B cell (primary cell): ENCODE measurements around the gene KRT80.

ENCODE experiments used
- EZH2 ChIP-seq: IDR thresholded peaks from 2 replicates; pipeline ENCODE4 v1.6.1; 2012; ENCODE audit warnings: borderline replicate concordance, low read depth, mild to moderate bottlenecking, moderate library complexity, low read length; ENCODE audit not compliant: insufficient read depth, poor library complexity, severe bottlenecking
- TF ChIP-seq, protein P1 (sequence below): fragments of 200-600 bp; IDR thresholded peaks from one replicate; pipeline ENCODE4 v1.8.0; 2022; ENCODE audit warnings: antibody characterized with exemption, mild to moderate bottlenecking

DNA sequence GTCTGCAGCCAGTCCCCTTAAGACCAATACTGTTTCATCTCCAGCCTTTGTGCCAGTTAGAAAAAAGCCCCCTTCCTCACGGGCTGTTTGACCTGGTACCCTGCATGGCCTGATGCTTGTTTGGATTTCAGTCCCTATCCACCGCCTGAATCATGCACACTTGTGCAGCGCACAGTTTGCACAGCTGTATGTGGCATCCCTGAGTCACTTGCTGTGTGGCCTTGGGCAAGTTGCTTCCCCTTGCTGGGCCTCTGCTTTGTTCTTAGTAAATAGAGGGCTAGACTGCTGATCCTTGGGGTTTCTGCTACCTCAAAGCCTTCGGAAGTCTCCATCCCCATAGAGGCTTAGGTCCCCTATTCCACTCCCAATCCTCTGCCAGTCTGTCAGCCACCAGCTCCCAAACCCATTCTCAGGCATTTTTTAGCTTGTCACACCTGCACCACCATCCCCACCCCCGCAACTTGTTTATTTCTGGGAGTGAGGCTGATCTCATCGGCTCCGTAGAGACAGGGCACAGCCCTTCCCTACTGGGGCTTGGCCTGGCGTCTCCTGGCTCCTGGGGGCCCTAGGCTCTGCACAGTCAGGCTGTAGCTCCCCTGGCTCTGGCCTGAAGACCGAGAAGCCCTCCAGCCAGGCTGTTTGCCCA, 8.8 kb downstream of the KRT80 start:
- TF ChIP-seq, protein P1, sequence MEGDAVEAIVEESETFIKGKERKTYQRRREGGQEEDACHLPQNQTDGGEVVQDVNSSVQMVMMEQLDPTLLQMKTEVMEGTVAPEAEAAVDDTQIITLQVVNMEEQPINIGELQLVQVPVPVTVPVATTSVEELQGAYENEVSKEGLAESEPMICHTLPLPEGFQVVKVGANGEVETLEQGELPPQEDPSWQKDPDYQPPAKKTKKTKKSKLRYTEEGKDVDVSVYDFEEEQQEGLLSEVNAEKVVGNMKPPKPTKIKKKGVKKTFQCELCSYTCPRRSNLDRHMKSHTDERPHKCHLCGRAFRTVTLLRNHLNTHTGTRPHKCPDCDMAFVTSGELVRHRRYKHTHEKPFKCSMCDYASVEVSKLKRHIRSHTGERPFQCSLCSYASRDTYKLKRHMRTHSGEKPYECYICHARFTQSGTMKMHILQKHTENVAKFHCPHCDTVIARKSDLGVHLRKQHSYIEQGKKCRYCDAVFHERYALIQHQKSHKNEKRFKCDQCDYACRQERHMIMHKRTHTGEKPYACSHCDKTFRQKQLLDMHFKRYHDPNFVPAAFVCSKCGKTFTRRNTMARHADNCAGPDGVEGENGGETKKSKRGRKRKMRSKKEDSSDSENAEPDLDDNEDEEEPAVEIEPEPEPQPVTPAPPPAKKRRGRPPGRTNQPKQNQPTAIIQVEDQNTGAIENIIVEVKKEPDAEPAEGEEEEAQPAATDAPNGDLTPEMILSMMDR: no peak
- no peak for TF ChIP-seq EZH2
